22Rv1 (cell line): ENCODE measurements around the gene ZBTB20.

Experiments
- ZFX ChIP-seq: fragments of 450-650 bp; IDR thresholded peaks from 2 replicates; pipeline ENCODE4 v1.6.1; 2017; ENCODE audit warnings: antibody characterized with exemption, borderline replicate concordance
- TF ChIP-seq, protein P1 (sequence below): fragments of 450-650 bp; IDR thresholded peaks from 2 replicates; pipeline ENCODE4 v1.5.1; 2017; ENCODE audit warnings: mild to moderate bottlenecking

DNA sequence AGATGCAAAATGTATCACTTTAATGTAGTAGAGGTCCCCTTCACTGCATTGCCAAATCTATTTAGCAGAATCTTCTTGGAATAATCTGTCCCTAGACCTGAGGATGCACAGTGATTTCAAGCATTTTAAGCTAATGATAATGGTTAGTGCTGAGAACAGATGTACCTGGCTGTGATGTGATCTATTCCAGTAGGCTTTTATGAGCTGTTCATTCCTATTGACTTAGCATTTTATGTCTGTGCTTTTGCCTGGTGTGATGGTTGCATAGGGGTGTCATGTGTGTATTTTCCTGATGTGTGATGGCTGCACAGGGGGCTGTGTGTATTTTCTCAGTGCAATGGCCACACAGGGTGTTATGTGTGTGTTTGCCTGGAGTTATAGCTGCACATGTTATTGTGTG lies 580.3 kb downstream of the ZBTB20 start:
- TF ChIP-seq, protein P1, sequence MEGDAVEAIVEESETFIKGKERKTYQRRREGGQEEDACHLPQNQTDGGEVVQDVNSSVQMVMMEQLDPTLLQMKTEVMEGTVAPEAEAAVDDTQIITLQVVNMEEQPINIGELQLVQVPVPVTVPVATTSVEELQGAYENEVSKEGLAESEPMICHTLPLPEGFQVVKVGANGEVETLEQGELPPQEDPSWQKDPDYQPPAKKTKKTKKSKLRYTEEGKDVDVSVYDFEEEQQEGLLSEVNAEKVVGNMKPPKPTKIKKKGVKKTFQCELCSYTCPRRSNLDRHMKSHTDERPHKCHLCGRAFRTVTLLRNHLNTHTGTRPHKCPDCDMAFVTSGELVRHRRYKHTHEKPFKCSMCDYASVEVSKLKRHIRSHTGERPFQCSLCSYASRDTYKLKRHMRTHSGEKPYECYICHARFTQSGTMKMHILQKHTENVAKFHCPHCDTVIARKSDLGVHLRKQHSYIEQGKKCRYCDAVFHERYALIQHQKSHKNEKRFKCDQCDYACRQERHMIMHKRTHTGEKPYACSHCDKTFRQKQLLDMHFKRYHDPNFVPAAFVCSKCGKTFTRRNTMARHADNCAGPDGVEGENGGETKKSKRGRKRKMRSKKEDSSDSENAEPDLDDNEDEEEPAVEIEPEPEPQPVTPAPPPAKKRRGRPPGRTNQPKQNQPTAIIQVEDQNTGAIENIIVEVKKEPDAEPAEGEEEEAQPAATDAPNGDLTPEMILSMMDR: no peak
- TF ChIP-seq ZFX: no peak
